G401.6 (cell line): Measurements from ENCODE around the gene GSC.
"Not testable (repeated sequence)": the region's sequence is repeated elsewhere in the genome, so short reads cannot be mapped to it uniquely, and the experiment has no call there.

Source experiments
- FAIRE-seq: peaks from 2 replicates; lab custom pipeline; 2012; peaks lifted over from hg19 to GRCh38; lab: Jason Lieb, UNC

The GSC gene

GRCh38 chr14:94769391-94770250 lies at the start of gene GSC:
GSC (minus strand) TSS chr14:94770113; CDS start chr14:94770015, 98 bp downstream.
- FAIRE-seq, result no peak

GRCh38 chr14:94819531-94819930 lies 49.6 kb upstream of the GSC start:
- no peak for FAIRE-seq

- FAIRE-seq, result no peak
These were observed 46.2 kb upstream of the GSC start for GRCh38 chr14:94816113-94816512.

- no peak for FAIRE-seq
These were observed 35.9 kb upstream of the GSC start for GRCh38 chr14:94805680-94806288.

- FAIRE-seq, result no peak
These were observed 31.3 kb upstream of the GSC start for GRCh38 chr14:94801225-94801624.

GRCh38 chr14:94800764-94801163 lies 30.9 kb upstream of the GSC start:
- not testable (repeated sequence) for FAIRE-seq

GRCh38 chr14:94797887-94798286 lies 28.0 kb upstream of the GSC start:
- FAIRE-seq, result no peak

GRCh38 chr14:94796278-94796677 lies 26.4 kb upstream of the GSC start:
- FAIRE-seq, result no peak

GRCh38 chr14:94795372-94795771 lies 25.5 kb upstream of the GSC start:
- FAIRE-seq, result no peak

- no peak for FAIRE-seq
These were observed 24.0 kb upstream of the GSC start for GRCh38 chr14:94793901-94794300.

- no peak for FAIRE-seq
These were observed 17.7 kb upstream of the GSC start for GRCh38 chr14:94787655-94788054.

- FAIRE-seq, result no peak
These were observed 17.2 kb upstream of the GSC start for GRCh38 chr14:94787092-94787491.

- no peak for FAIRE-seq
These were observed 10.9 kb upstream of the GSC start for GRCh38 chr14:94780536-94781399.

- no peak for FAIRE-seq
These were observed 9.8 kb upstream of the GSC start for GRCh38 chr14:94779713-94780112.

GRCh38 chr14:94775871-94776210 lies 5.9 kb upstream of the GSC start:
- no peak for FAIRE-seq

- FAIRE-seq, result no peak
These were observed 5.4 kb upstream of the GSC start for GRCh38 chr14:94775091-94775870.

GRCh38 chr14:94774344-94775090 lies 4.6 kb upstream of the GSC start:
- no peak for FAIRE-seq

- no peak for FAIRE-seq
These were observed 3.9 kb upstream of the GSC start for GRCh38 chr14:94773655-94774343.

GRCh38 chr14:94773061-94773648 lies 3.2 kb upstream of the GSC start:
- FAIRE-seq, result no peak

- FAIRE-seq, result no peak
These were observed 2.6 kb upstream of the GSC start for GRCh38 chr14:94772548-94772947.
